ENCODE measurements around the gene PPM1L. TPM values are rescaled to one million over a fixed set of nuclear protein-coding genes. Genes with fewer than 3 reads are reported as not detected.

The PPM1L gene
- total RNA-seq, 2 donors from 2014 or later: 7.6 to 13.7 TPM

DNA sequence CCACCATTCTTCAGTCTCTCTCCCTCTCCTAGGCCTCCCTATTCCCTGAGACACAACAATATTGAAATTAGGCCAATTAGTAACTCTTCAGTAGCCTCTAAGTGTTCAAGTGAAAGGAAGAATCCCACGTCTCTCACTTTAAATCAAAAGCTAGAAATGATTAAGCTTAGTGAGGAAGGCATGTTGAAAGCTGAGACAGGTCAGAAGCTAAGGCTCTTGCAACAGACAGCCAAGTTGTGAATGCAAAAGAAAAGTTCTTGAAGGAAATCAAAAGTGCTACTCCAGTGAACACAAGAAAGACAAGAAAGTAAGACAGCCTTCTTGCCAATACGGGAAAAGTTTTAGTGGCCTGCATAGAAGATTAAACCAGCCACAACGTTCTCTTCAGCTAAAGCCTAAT lies 41.3 kb downstream of the PPM1L start:
- peaks cover 54% of the 10 kb centered on the region for H3K4me1 ChIP-seq
- H3K27ac ChIP-seq: peak overlapping the region; percentile 4 to 88 (median 70)
- TF ChIP-seq POLR2A (IDR thresholded peaks at IDR 0.05): no peak
- TF ChIP-seq, protein P1, sequence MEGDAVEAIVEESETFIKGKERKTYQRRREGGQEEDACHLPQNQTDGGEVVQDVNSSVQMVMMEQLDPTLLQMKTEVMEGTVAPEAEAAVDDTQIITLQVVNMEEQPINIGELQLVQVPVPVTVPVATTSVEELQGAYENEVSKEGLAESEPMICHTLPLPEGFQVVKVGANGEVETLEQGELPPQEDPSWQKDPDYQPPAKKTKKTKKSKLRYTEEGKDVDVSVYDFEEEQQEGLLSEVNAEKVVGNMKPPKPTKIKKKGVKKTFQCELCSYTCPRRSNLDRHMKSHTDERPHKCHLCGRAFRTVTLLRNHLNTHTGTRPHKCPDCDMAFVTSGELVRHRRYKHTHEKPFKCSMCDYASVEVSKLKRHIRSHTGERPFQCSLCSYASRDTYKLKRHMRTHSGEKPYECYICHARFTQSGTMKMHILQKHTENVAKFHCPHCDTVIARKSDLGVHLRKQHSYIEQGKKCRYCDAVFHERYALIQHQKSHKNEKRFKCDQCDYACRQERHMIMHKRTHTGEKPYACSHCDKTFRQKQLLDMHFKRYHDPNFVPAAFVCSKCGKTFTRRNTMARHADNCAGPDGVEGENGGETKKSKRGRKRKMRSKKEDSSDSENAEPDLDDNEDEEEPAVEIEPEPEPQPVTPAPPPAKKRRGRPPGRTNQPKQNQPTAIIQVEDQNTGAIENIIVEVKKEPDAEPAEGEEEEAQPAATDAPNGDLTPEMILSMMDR (IDR thresholded peaks at IDR 0.05): no peak
- 80 to 85% methylated on average over 3 of the region's 3 CpGs for WGBS, 2 donors
- H3K9me3 ChIP-seq: no peaks in the 10 kb centered on the region
- ATAC-seq (peak; percentile 1), DNase-seq (no peak)
- no peaks in the 10 kb centered on the region for H3K27me3 ChIP-seq
- H3K36me3 ChIP-seq (replicated peaks in 1 of 2; ENCODE audit: insufficient read depth in 1 of 2, low read depth in 2 of 2): no peaks in the 10 kb centered on the region
- intact Hi-C loops (cut with DNase I): no loop called here
- H3K4me3 ChIP-seq: no peak overlapping the region

DNA sequence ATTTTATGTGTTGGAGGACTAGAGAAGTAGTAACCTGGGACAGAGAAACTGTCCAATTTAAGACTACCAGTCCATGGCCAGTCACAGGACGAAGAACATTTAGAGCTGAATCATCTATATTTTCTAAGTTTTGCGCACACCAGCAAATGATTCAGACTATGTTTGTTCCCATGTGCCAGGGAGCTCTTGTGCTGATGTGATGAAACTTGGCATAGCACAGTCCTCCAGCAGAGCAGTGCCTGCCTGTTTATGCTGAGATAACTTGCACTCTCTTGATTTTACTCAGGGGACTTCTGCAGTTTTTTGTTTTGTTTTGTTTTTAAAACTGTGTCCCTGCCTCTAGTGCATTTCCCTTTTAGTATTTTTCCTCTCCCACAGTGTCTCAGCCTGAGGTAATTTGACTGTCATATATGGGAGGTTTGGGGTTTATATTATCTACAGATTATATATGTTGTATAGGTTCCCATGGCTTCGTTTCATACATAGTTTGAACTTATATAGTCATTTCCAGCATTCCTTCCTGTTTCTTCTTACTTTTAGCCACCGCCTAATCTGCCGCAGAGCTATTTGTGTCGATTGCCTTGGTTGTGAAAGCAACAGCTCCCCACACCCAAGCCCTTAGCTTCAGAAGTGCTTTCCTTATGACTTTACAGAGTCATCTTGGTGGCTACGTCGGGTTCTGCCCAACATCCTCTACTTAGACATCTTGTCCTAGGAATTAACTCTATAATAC lies 45.5 kb downstream of the PPM1L start:
- no peaks in the 10 kb centered on the region for H3K9me3 ChIP-seq
- H3K36me3 ChIP-seq (replicated peaks in 1 of 2; ENCODE audit: insufficient read depth in 1 of 2, low read depth in 2 of 2): no peaks in the 10 kb centered on the region
- peak in 2 of 4 donors; percentile 32 to 49 for DNase-seq
- TF ChIP-seq, protein P1 (IDR thresholded peaks at IDR 0.05): no peak
- no peak for TF ChIP-seq POLR2A (IDR thresholded peaks at IDR 0.05)
- H3K4me3 ChIP-seq: no peak overlapping the region
- ATAC-seq: no peak
- no peaks in the 10 kb centered on the region for H3K27me3 ChIP-seq
- WGBS, 2 donors: 51 to 80% methylated on average over 8 of the region's 8 CpGs
- intact Hi-C loops (cut with DNase I): no loop called here
- H3K4me1 ChIP-seq: peaks cover 39% of the 10 kb centered on the region
- H3K27ac ChIP-seq: peak overlapping the region in 2 of 4 donors; percentile 8 to 48

DNA sequence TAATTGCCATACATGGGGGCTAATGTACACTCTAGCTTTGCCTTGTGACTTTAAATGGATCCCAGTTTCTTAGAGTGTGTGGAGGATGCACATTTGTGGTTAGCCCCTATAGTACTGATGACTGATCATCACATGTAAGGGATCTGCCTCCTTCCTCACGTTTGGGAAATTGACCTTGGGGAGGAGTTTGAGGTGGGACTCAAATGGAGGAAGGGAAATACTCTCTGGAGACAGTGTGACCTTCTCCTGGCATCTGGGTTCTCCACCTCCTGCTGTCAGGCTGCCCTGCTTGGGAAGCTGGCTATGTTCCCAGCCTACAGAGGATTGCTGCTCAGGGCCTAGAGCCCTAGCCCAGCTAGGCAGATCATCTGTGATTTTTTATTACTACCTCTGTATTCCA lies 48.7 kb downstream of the PPM1L start:
- peaks cover 36% of the 10 kb centered on the region for H3K4me1 ChIP-seq
- no peak for TF ChIP-seq POLR2A (IDR thresholded peaks at IDR 0.05)
- TF ChIP-seq, protein P1 (IDR thresholded peaks at IDR 0.05): no peak
- ATAC-seq: no peak
- no peaks in the 10 kb centered on the region for H3K27me3 ChIP-seq
- no peaks in the 10 kb centered on the region for H3K36me3 ChIP-seq (replicated peaks in 1 of 2; ENCODE audit: insufficient read depth in 1 of 2, low read depth in 2 of 2)
- DNase-seq: peak; percentile 28 to 58 (median 50)
- 0 to 13% methylated on average over 1 of the region's 1 CpG for WGBS, 2 donors
- H3K4me3 ChIP-seq: no peak overlapping the region
- intact Hi-C loops (cut with DNase I): no loop called here
- no peaks in the 10 kb centered on the region for H3K9me3 ChIP-seq
- no peak overlapping the region for H3K27ac ChIP-seq

DNA sequence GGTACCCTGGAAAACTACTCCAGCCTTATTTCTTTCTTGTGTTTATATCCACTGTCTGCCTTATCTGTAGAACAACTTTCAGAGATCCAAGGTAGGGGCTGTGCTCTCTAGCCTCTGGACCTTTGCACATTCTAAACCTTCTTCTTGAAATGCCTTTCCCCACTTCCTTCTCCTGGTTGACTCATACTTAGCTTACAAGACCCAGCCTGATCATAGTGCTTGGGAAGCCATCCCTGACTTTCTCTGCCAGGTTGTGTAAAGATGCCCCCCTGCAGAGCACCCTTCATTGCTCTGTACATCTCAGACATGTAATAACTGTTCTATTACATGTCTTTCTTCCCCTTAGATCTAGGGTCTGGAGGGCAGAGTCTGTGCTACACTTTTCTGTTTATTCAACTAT lies 50.1 kb downstream of the PPM1L start:
- TF ChIP-seq POLR2A (IDR thresholded peaks at IDR 0.05): no peak
- TF ChIP-seq, protein P1 (IDR thresholded peaks at IDR 0.05): no peak
- peaks cover 45% of the 10 kb centered on the region for H3K4me1 ChIP-seq
- ATAC-seq: no peak
- no peak for DNase-seq
- H3K27ac ChIP-seq: no peak overlapping the region
- H3K9me3 ChIP-seq: no peaks in the 10 kb centered on the region
- no peaks in the 10 kb centered on the region for H3K27me3 ChIP-seq
- H3K36me3 ChIP-seq (replicated peaks in 1 of 2; ENCODE audit: insufficient read depth in 1 of 2, low read depth in 2 of 2): no peaks in the 10 kb centered on the region
- H3K4me3 ChIP-seq: no peak overlapping the region
- intact Hi-C loops (cut with DNase I): no loop called here

DNA sequence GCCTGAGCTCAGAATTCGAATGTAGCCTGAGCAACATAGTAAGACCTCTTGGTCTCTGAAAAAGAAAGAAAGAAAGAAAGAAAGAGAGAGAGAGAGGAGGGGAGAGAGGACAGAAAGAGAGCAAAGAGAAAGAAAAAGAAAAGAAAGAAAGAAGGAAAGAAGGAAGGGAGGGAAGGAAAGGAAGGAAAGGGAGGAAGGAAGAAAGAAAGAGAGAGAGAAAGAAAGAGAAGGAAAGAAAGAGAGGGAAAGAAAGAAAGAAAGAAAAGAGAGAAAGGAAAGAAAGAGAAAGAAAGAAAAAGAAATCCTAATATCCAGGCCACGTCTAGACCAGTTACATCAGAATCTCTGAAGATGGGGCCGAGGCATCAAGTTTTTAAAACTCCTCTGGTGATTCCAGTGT lies 50.7 kb downstream of the PPM1L start:
- no peak overlapping the region for H3K27ac ChIP-seq
- ATAC-seq: no peak
- no peak for DNase-seq
- H3K9me3 ChIP-seq: no peaks in the 10 kb centered on the region
- 88 to 90% methylated on average over 3 of the region's 3 CpGs for WGBS, 2 donors
- no peak for TF ChIP-seq POLR2A (IDR thresholded peaks at IDR 0.05)
- TF ChIP-seq, protein P1 (IDR thresholded peaks at IDR 0.05): no peak
- no peaks in the 10 kb centered on the region for H3K36me3 ChIP-seq (replicated peaks in 1 of 2; ENCODE audit: insufficient read depth in 1 of 2, low read depth in 2 of 2)
- no peak overlapping the region for H3K4me3 ChIP-seq
- no peaks in the 10 kb centered on the region for H3K27me3 ChIP-seq
- intact Hi-C loops (cut with DNase I): no loop called here
- peaks cover 40% of the 10 kb centered on the region for H3K4me1 ChIP-seq
